GM18526 (cell line): ENCODE measurements around the gene STEEP1.

Source experiments
- POLR2A ChIP-seq: IDR thresholded peaks from 3 replicates; pipeline ENCODE4 v1.6.1; 2011; ENCODE audit not compliant: insufficient read length; ENCODE audit errors: extremely low read depth

The STEEP1 gene

GRCh38 chrX:119502727-119503483 lies 62.3 kb downstream of the STEEP1 start:
- no peak for TF ChIP-seq POLR2A

DNA sequence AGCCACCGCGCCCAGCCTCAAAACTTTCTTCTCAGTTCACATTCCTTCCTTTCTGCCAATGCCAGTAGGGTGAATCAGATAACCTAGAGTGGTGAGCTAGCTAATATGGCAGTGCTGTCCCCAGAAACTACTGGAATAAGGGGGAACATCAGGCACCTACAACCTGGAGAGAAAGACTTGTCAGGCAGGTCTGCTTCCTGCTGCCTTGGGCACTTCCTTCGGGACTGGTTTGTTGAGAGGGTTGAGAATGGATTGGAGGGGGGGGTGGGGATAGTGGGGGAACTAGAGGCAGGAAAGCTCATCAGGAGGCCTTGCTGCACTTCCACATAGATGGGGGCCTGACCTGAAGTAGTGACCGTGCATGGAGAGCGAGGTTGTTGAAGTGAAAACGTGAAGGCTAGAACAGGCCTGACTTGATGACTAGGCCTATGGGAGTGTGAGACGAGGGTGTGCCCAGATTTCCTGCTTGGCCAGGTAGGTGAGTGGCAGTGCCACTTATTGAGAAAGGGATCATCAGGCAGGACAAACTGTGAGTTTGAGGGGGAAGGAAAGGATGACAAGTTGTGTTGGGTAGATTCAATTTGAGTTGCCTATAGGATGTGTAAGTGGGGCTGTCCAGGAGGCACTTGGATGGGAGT lies 63.6 kb downstream of the STEEP1 start:
- no peak for TF ChIP-seq POLR2A

- TF ChIP-seq POLR2A: no peak
Measured at GRCh38 chrX:119500061-119500800, 65.0 kb downstream of the STEEP1 start.

DNA sequence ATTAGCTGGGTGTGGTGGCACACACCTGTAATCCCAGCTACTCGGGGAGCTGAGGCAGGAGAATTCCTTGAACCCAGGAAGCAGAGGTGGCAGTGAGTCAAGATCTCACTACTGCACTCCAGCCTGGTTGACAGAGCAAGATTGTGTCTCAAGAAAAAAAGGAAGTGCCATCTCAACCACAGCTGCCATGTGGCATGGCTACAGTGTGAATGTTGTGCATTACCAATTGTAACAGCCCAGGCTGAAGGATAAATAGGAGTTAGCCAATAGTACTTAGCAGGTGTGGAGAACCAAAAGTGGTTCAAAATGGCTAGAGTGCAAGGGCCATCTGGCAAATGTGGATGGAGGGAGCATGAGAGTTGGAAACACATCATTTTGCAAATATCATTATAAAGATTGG lies 68.0 kb downstream of the STEEP1 start:
- TF ChIP-seq POLR2A: no peak

GRCh38 chrX:119495734-119496726 lies 69.2 kb downstream of the STEEP1 start:
- no peak for TF ChIP-seq POLR2A

GRCh38 chrX:119492463-119492862 lies 72.7 kb downstream of the STEEP1 start:
- no peak for TF ChIP-seq POLR2A

DNA sequence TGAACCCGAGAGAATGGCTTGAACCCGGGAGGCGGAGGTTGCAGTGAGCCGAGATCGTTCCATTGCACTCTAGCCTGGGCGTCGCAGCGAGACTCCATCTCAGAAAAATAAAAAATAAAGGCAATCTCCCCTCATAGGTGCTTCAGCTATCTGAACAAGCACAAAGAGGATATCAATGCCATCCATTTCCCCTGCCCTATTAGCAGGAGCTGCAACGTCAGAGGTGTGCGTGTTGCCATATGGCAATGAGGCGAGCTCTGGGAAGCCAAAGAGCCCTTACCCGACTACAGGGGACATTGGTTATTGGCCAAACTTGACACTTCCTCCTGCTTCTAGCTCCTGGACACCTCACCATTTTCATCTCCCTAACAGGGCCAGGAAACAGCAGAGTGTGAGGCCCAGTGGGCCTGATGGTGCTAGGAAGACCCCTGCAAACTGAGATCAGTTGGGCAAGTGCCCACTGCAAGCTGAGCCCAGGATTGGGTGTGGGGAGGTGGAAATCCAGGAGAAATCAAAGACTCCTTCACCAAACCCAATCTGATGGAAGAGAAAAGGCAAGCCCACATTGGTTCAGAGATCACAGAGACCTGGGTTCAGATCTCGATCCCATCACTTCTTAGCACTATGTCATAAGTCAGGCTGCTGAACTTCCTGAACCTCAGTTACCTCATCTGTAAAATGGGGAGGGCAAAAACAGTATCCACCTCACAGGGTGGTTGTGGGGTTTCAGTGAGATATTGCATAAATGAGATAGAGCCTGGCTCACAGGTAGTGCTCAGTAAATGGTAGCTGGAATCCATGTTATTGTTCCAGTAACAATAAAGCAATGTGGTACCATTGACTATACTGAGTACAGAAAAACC lies 75.8 kb downstream of the STEEP1 start:
- TF ChIP-seq POLR2A: no peak

DNA sequence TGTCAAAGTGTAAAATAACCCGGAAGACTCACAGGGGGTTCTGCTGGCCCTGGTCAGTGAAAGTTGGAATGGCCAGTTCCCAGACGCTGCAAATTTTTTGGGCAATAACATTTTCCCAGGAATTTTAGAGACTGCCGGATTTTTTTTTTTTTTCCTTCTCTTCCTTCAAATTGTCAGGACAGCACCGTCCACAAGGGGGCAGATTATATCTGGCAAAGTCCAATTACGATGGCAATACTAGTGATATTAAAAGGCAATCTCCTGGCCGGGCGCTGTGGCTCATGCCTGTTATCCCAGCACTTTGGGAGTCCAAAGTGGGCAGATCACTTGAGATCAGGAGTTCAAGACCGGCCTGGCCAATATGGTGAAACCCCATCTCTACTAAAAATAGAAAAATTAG lies 76.5 kb downstream of the STEEP1 start:
- no peak for TF ChIP-seq POLR2A
